ENCODE data around the gene GPC6.
A peak's percentile ranks its signal among the peaks of the same experiment; 100 is the strongest.

The GPC6 gene

DNA sequence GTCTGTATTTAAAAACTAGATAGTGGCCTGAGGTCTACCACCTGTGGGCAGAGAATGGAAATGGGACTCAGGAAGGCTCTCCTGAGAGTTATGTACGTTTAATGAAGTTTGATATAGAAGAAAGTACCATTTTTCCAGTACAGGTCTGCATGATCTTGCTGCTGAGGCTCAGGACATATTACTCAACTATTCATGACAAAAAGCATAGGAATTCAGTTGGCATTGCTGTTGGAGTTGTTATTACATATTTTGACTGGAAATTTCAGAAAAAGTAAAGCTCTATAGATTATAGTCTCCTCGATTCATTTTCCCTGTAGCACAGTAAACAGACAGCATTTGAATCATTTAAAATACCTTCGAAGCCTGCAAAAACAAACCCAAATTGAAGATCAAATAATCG lies 783.1 kb downstream of the GPC6 start:
- ChIA-PET CTCF (no interaction called here), POLR2A (no interaction called here)
- H3K4me3 ChIP-seq (ENCODE audit: low read depth, low read length), result no peak overlapping the region
- TF ChIP-seq, protein P1, sequence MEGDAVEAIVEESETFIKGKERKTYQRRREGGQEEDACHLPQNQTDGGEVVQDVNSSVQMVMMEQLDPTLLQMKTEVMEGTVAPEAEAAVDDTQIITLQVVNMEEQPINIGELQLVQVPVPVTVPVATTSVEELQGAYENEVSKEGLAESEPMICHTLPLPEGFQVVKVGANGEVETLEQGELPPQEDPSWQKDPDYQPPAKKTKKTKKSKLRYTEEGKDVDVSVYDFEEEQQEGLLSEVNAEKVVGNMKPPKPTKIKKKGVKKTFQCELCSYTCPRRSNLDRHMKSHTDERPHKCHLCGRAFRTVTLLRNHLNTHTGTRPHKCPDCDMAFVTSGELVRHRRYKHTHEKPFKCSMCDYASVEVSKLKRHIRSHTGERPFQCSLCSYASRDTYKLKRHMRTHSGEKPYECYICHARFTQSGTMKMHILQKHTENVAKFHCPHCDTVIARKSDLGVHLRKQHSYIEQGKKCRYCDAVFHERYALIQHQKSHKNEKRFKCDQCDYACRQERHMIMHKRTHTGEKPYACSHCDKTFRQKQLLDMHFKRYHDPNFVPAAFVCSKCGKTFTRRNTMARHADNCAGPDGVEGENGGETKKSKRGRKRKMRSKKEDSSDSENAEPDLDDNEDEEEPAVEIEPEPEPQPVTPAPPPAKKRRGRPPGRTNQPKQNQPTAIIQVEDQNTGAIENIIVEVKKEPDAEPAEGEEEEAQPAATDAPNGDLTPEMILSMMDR (IDR thresholded peaks at IDR 0.05; ENCODE audit: insufficient read depth, low read length, missing control alignments), result no peak
- DNase-seq (ENCODE audit: low read depth, low spot score), result peak; percentile 17

DNA sequence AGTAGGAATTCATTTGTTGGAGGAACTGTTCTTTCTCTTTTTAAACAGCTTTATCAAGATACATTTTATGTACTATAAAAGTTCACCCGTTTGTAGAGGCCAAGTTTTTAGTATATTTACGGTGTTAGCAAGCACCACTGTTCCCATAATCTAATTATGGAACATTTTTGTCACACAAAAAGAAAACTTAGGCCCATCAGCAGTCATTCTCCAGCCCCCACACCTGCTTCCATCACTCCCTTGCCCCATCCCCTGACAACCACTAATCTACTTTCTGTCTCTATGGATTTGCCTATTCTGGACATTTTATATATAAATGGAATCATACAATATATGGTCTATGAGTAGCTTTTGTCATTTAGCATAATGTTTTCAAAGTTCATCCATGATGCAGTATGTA lies 787.9 kb downstream of the GPC6 start:
- POLR2A ChIA-PET, result no interaction called here
- TF ChIP-seq, protein P1 (IDR thresholded peaks at IDR 0.05; ENCODE audit: insufficient read depth, low read length, missing control alignments), result no peak
- CTCF ChIA-PET, result no interaction called here
- DNase-seq (ENCODE audit: low read depth, low spot score), result no peak
- no peak overlapping the region for H3K4me3 ChIP-seq (ENCODE audit: low read depth, low read length)

DNA sequence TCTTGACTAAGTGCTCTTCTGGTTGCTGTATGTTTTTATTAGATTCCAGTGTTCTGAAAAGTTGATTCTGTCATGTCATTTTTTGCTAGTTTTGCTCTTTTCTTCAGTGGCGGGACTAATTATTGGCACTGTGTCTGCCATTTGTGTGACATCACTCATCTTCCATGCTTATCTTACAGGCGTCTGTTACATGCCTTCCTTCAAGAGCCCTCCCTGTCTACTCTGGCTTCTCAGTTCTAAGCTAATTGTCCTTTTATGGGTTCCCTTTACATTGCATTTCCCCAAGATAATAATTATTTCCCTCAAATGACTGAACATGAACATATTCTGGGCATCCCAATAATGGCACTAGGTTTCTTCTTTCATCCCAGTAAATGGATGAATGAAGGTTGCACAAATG lies 793.8 kb downstream of the GPC6 start:
- TF ChIP-seq, protein P1 (IDR thresholded peaks at IDR 0.05; ENCODE audit: insufficient read depth, low read length, missing control alignments), result no peak
- POLR2A ChIA-PET, result no interaction called here
- no peak for DNase-seq (ENCODE audit: low read depth, low spot score)
- no peak overlapping the region for H3K4me3 ChIP-seq (ENCODE audit: low read depth, low read length)
- CTCF ChIA-PET, result no interaction called here

DNA sequence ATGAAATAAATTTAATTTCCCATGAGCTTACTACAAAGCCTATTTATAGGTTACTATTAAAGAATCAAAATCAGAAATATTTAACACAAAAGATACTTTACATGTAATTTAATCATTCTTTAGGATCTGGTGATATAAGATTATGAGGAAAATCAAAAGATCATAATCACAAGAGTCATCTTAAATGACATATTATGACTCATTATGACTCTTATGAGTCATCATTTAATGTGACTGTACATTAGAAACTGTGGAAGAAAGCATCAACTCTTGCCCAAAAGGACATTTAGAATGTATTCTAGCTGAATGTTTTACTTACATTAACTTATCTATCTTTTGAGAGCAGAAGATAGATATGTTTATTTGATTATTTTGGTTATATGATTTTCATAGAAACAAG lies 794.2 kb downstream of the GPC6 start:
- DNase-seq (ENCODE audit: low read depth, low spot score), result no peak
- no peak overlapping the region for H3K4me3 ChIP-seq (ENCODE audit: low read depth, low read length)
- ChIA-PET POLR2A (no interaction called here), CTCF (no interaction called here)
- TF ChIP-seq, protein P1 (IDR thresholded peaks at IDR 0.05; ENCODE audit: insufficient read depth, low read length, missing control alignments), result no peak

DNA sequence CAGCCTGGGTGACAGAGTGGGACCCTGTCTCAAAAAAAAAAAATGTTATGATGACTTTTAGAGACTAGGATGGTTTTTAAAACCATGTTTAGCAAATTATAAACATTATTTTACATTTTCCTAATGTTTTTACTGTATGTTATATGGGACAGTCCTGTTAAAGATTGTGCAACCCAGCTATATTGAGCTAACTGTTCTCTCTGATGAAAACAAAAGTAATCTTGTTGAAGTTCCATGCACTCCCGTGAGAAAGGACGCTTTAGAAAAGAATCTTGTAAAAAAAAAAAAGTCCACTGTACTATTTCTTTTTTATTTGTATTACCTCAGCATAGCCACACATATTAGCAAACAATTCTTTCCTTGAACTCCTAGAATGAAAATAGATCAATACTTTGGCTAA lies 801.6 kb downstream of the GPC6 start:
- CTCF ChIA-PET, result no interaction called here

DNA sequence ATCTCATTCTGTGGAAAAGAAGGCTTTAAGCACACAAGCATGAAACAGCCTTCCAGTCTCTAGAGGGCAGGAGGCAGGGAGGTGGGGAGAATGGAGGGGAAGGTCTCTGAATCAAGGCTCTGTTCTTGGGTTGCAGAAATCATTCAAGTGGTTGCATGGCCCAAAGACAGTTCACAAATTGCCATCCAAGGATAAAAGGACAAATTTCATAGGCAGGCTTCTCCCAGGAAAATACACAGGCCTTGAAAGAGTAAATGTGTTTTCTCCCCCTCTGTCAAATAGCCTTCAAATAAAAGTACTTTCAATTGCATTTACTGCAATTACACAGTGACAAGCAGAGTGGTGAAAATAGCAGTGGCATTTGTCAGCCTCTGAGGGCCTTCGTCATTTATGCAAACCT lies 802.0 kb downstream of the GPC6 start:
- TF ChIP-seq, protein P1 (IDR thresholded peaks at IDR 0.05; ENCODE audit: insufficient read depth, low read length, missing control alignments), result no peak
- no peak overlapping the region for H3K4me3 ChIP-seq (ENCODE audit: low read depth, low read length)
- ChIA-PET POLR2A (no interaction called here), CTCF (no interaction called here)
- no peak for DNase-seq (ENCODE audit: low read depth, low spot score)

More for the DNA sequence above, 801.6 kb downstream of the GPC6 start:
- H3K4me3 ChIP-seq (ENCODE audit: low read depth, low read length), result no peak overlapping the region
- TF ChIP-seq, protein P1 (IDR thresholded peaks at IDR 0.05; ENCODE audit: insufficient read depth, low read length, missing control alignments), result no peak
- POLR2A ChIA-PET, result no interaction called here
- no peak for DNase-seq (ENCODE audit: low read depth, low spot score)

All from AG04449 (cell line).